HG02981 (cell line): Measurements from ENCODE around the gene FOXA2.
"Not testable (repeated sequence)": the region's sequence is repeated elsewhere in the genome, so short reads cannot be mapped to it uniquely, and the experiment has no call there.

Experiments used
- ATAC-seq: cut with Tn5 transposase; IDR thresholded peaks from one replicate; pipeline ENCODE4 v1.9.1; 2021; ENCODE audit warnings: mild to moderate bottlenecking, moderate library complexity; ENCODE audit not compliant: unreplicated experiment

The FOXA2 gene

GRCh38 chr20:22584522-22584921 lies at the start of gene FOXA2:
Gene FOXA2 (minus strand): TSS chr20:22584572. CDS start chr20:22584278, 294 bp downstream.
- no peak for ATAC-seq

GRCh38 chr20:22630701-22631100 lies 46.3 kb upstream of the FOXA2 start:
- ATAC-seq = no peak

- ATAC-seq = no peak
Measured at GRCh38 chr20:22629927-22630326, 45.6 kb upstream of the FOXA2 start.

- no peak for ATAC-seq
Measured at GRCh38 chr20:22629447-22629846, 45.1 kb upstream of the FOXA2 start.

DNA sequence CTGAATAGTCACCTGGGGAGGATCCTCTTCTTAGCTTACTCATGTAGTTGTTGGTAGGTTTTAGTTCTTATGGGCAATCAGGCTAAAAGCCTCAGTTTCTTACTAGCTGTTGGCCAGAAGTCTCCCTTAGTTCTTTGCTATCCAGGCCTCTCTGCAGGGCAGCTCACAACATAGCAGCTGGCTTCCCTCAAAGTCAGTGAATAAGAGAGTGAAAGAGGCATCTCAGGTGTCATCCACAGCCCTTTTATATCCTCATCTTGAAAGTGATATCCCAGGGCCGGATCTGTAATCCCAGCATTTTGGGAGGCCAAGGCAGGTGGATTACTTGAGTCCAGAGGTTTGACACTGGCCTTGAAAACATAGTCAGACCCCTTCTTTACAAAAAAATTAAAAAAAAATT lies 42.1 kb upstream of the FOXA2 start:
- ATAC-seq = no peak

GRCh38 chr20:22623211-22623610 lies 38.8 kb upstream of the FOXA2 start:
- ATAC-seq = no peak

- ATAC-seq = no peak
Measured at GRCh38 chr20:22620342-22620741, 36.0 kb upstream of the FOXA2 start.

DNA sequence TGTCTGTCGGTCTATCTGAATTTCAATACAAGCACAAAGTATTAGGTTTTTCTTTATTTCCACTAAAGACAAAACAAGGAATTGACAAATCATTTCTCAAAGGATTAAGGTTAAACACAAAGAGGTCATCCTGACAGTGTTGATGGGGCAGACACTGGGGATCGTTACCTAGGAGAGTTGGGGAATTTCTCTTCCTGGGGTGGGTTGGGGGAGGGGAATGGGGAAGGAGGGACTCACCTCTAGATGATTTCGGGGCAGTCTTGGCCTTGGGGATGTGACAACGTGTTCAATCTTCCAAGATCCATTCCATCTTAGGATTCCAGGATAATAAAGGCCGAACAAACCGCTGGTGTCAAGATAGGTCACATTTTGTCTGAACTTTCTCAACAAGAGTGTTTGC lies 35.4 kb upstream of the FOXA2 start:
- no peak for ATAC-seq

GRCh38 chr20:22619272-22619671 lies 34.9 kb upstream of the FOXA2 start:
- no peak for ATAC-seq

DNA sequence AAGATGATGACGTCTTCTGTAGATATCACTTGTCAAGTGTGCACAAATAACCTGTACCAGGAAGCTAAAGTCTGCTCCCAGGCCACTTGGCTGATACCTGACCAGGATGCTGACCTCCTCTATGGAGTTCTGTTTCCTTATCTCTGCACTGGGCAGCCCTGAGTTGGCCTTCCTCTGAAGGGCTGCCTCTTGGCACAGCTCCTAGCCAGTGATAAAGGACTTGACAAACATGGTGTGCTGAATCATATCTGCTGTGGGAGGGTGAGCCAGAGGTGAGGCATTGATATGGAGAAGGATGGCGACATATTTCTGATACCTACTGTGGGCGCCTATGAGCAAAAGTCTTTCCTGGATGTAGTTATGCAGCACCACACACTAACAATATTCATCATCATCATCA lies 32.8 kb upstream of the FOXA2 start:
- no peak for ATAC-seq

- ATAC-seq = no peak
Measured at GRCh38 chr20:22616551-22616950, 32.2 kb upstream of the FOXA2 start.

DNA sequence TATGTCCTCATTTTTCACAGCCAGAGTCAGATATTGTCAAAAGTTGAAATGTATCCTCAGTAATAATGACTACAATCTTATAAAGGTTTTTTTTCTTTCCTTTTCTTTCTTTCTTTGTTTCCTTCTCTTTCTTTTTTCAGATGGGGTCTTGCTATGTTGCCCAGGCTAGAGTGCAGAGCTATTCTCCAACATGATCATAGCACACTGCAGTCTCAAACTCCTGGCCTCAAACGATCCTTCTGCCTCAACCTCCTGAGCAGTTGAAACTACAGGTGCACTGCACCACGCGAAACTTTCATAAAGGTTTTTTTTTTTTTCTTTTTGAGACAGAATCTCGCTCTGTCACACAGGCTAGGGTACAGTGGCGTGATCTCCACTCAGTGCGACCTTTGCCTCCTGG lies 31.1 kb upstream of the FOXA2 start:
- ATAC-seq = no peak

- no peak for ATAC-seq
Measured at GRCh38 chr20:22611636-22612035, 27.3 kb upstream of the FOXA2 start.

GRCh38 chr20:22607695-22608094 lies 23.3 kb upstream of the FOXA2 start:
- ATAC-seq = no peak

GRCh38 chr20:22604815-22605214 lies 20.4 kb upstream of the FOXA2 start:
- no peak for ATAC-seq

- ATAC-seq = no peak
Measured at GRCh38 chr20:22601361-22602141, 17.2 kb upstream of the FOXA2 start.

- ATAC-seq = not testable (repeated sequence)
Measured at GRCh38 chr20:22599258-22599657, 14.9 kb upstream of the FOXA2 start.

- ATAC-seq = no peak
Measured at GRCh38 chr20:22597303-22597702, 12.9 kb upstream of the FOXA2 start.

GRCh38 chr20:22590662-22591061 lies 6.3 kb upstream of the FOXA2 start:
- no peak for ATAC-seq

- no peak for ATAC-seq
Measured at GRCh38 chr20:22586645-22587310, 2.4 kb upstream of the FOXA2 start.

- no peak for ATAC-seq
Measured at GRCh38 chr20:22585786-22586493, 1.6 kb upstream of the FOXA2 start.
